GM19455 (cell line): ENCODE measurements around the gene KRTAP5-1.

Experiments
- ATAC-seq: cut with Tn5 transposase; IDR thresholded peaks from one replicate; pipeline ENCODE4 v1.9.1; 2021; ENCODE audit not compliant: unreplicated experiment

Gene KRTAP5-1

GRCh38 chr11:1545432-1545831 is 39.7 kb downstream of the KRTAP5-1 start:
- ATAC-seq = no peak

- ATAC-seq = no peak
These were observed 40.5 kb downstream of the KRTAP5-1 start for GRCh38 chr11:1544536-1544935.

- ATAC-seq = no peak
These were observed 41.3 kb downstream of the KRTAP5-1 start for GRCh38 chr11:1543606-1544263.

- ATAC-seq = no peak
These were observed 42.8 kb downstream of the KRTAP5-1 start for GRCh38 chr11:1542267-1542666.

- ATAC-seq = no peak
These were observed 43.4 kb downstream of the KRTAP5-1 start for GRCh38 chr11:1541474-1542204.

- no peak for ATAC-seq
These were observed 45.0 kb downstream of the KRTAP5-1 start for GRCh38 chr11:1540074-1540473.

- ATAC-seq = no peak
These were observed 46.9 kb downstream of the KRTAP5-1 start for GRCh38 chr11:1538153-1538552.

- no peak for ATAC-seq
These were observed 48.8 kb downstream of the KRTAP5-1 start for GRCh38 chr11:1536065-1536843.

GRCh38 chr11:1534682-1535081 is 50.4 kb downstream of the KRTAP5-1 start:
- ATAC-seq = no peak
